Measurements from ENCODE around the gene CSGALNACT2. TPM values are rescaled to one million over a fixed set of nuclear protein-coding genes. Genes with fewer than 3 reads are reported as not detected.

CSGALNACT2 gene
- total and polyA plus RNA-seq, 9 of the 15 experiments (the other 6 are each of a cell fraction or from before 2014, with no cell fraction given), result 1.4 to 7.3 (median 3.5) TPM

DNA sequence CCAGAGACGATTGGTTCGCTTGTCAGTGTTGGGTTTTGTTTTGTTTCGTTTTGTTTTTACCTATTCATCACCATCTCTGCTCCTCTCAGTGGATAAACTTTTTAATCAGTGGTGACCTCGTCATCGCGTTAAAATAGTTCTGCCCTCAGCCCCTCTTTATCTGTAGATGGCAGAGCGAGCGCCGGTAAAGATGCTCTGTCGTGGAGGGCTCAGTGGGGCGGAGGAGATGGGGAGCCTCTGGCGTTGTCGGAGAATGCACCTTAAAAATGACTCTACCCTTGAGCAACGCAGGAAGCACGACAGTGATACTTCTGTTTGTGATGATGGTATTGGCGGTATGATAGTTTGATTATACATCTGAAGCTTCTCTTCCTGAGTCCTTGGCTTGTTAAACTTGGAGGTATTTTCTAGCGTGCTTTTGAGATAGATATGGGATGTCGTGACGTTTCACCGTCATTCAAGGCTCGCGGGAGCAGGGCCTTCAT is 554 bp downstream of the CSGALNACT2 start (continued):
- TF ChIP-seq ATF2 (CRISPR knock-in tag; IDR thresholded peaks at IDR 0.05) (no peak), E2F6 (IDR thresholded peaks at IDR 0.05; ENCODE audit: borderline replicate concordance in 1 of 2, extremely low read depth in 1 of 2, insufficient read depth in 1 of 2, insufficient read length in 1 of 2, low read depth in 1 of 2, low read length in 1 of 2, poor library complexity in 1 of 2, severe bottlenecking in 1 of 2) (no peak), SAP30 (IDR thresholded peaks at IDR 0.05; ENCODE audit: borderline replicate concordance, insufficient read depth, low read depth, low read length, poor library complexity, severe bottlenecking) (no peak), SPI1 (IDR thresholded peaks at IDR 0.05; ENCODE audit: borderline replicate concordance, low read depth, low read length) (no peak), KLF10 (CRISPR knock-in tag; IDR thresholded peaks at IDR 0.05) (no peak), SP2 (IDR thresholded peaks at IDR 0.05; ENCODE audit: extremely low read depth, low read depth, low read length, poor library complexity, severe bottlenecking) (no peak), TBP (optimal IDR thresholded peaks at IDR 0.05; ENCODE audit: low read depth, low read length) (no peak), MAFG (tag; conservative IDR thresholded peaks at IDR 0.05) (no peak), SMARCC2 (IDR thresholded peaks at IDR 0.05; ENCODE audit: low read depth) (no peak), BCL6 (CRISPR knock-in tag; IDR thresholded peaks at IDR 0.05) (no peak), ZFP91 (CRISPR knock-in tag; IDR thresholded peaks at IDR 0.05) (no peak), PTRF (tag; IDR thresholded peaks at IDR 0.05) (no peak), EWSR1 (IDR thresholded peaks at IDR 0.05; ENCODE audit: borderline replicate concordance, low read depth, partially characterized antibody) (no peak), THRB (CRISPR knock-in tag; conservative IDR thresholded peaks at IDR 0.05) (no peak), ZNF134 (CRISPR knock-in tag; conservative IDR thresholded peaks at IDR 0.05) (no peak), HEY1 (CRISPR knock-in tag; IDR thresholded peaks at IDR 0.05; ENCODE audit: borderline replicate concordance) (no peak), NBN (IDR thresholded peaks at IDR 0.05; ENCODE audit: low read depth) (0 out of 2 replicates have a peak, but pooled peaks have one; percentile 31)
- TF ChIP-seq, protein P1, sequence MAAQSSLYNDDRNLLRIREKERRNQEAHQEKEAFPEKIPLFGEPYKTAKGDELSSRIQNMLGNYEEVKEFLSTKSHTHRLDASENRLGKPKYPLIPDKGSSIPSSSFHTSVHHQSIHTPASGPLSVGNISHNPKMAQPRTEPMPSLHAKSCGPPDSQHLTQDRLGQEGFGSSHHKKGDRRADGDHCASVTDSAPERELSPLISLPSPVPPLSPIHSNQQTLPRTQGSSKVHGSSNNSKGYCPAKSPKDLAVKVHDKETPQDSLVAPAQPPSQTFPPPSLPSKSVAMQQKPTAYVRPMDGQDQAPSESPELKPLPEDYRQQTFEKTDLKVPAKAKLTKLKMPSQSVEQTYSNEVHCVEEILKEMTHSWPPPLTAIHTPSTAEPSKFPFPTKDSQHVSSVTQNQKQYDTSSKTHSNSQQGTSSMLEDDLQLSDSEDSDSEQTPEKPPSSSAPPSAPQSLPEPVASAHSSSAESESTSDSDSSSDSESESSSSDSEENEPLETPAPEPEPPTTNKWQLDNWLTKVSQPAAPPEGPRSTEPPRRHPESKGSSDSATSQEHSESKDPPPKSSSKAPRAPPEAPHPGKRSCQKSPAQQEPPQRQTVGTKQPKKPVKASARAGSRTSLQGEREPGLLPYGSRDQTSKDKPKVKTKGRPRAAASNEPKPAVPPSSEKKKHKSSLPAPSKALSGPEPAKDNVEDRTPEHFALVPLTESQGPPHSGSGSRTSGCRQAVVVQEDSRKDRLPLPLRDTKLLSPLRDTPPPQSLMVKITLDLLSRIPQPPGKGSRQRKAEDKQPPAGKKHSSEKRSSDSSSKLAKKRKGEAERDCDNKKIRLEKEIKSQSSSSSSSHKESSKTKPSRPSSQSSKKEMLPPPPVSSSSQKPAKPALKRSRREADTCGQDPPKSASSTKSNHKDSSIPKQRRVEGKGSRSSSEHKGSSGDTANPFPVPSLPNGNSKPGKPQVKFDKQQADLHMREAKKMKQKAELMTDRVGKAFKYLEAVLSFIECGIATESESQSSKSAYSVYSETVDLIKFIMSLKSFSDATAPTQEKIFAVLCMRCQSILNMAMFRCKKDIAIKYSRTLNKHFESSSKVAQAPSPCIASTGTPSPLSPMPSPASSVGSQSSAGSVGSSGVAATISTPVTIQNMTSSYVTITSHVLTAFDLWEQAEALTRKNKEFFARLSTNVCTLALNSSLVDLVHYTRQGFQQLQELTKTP (IDR thresholded peaks at IDR 0.05; ENCODE audit: low read depth in 1 of 2, partially characterized antibody in 2 of 2), result no peak
